Hepatocyte (in vitro differentiated cells): ENCODE results near the gene WDR81. TPM values are rescaled to one million over a fixed set of nuclear protein-coding genes. Genes with fewer than 3 reads are reported as not detected.
A peak's percentile ranks its signal among the peaks of the same experiment; 100 is the strongest.

ENCODE experiments used
- DNase-seq: peaks from one replicate; pipeline ENCODE4 v3.0.0-alpha.2; 2016; ENCODE audit warnings: low spot score
- H2AFZ ChIP-seq: fragments of 200-600 bp; sonication (generic); 2 replicates; pipeline ENCODE4 v1.6.0; 2016; ENCODE audit warnings: antibody characterized with exemption, mild to moderate bottlenecking
- H3K27ac ChIP-seq: fragments of 200-600 bp; sonication (generic); 2 replicates; pipeline ENCODE4 v1.5.1; 2016; ENCODE audit warnings: mild to moderate bottlenecking
- H3K27me3 ChIP-seq: fragments of 200-600 bp; sonication (generic); 2 replicates; pipeline ENCODE4 v1.6.1; 2016
- H3K36me3 ChIP-seq: fragments of 200-600 bp; sonication (generic); replicated peaks from 2 replicates; pipeline ENCODE4 v1.5.1; 2016; ENCODE audit warnings: low read depth; ENCODE audit not compliant: insufficient read depth
- H3K4me1 ChIP-seq: fragments of 200-600 bp; sonication (generic); 2 replicates; pipeline ENCODE4 v1.5.1; 2016; ENCODE audit warnings: mild to moderate bottlenecking, moderate library complexity; ENCODE audit not compliant: insufficient read depth
- H3K4me2 ChIP-seq: fragments of 200-600 bp; sonication (generic); 2 replicates; pipeline ENCODE4 v1.6.0; 2016
- H3K4me3 ChIP-seq: fragments of 200-600 bp; sonication (generic); 2 replicates; pipeline ENCODE4 v1.5.1; 2016; ENCODE audit warnings: mild to moderate bottlenecking
- H3K79me2 ChIP-seq: fragments of 200-600 bp; sonication (generic); 2 replicates; pipeline ENCODE4 v1.6.0; 2017; ENCODE audit warnings: mild to moderate bottlenecking
- H3K9me2 ChIP-seq: fragments of 200-600 bp; sonication (generic); replicated peaks from 2 replicates; pipeline ENCODE4 v1.6.0; 2017; ENCODE audit warnings: mild to moderate bottlenecking; ENCODE audit not compliant: insufficient read depth
- H3K9me3 ChIP-seq: fragments of 200-600 bp; sonication (generic); 2 replicates; pipeline ENCODE4 v1.5.1; 2016; ENCODE audit warnings: low read depth, mild to moderate bottlenecking
- H4K20me1 ChIP-seq: fragments of 200-600 bp; sonication (generic); 2 replicates; pipeline ENCODE4 v1.6.0; 2016; ENCODE audit warnings: mild to moderate bottlenecking; ENCODE audit not compliant: insufficient read depth, poor library complexity, severe bottlenecking
- EZH2 ChIP-seq: fragments of 200-600 bp; sonication (generic); IDR thresholded peaks from 2 replicates; pipeline ENCODE4 v1.6.1; 2016; ENCODE audit warnings: antibody characterized with exemption, mild to moderate bottlenecking, borderline replicate concordance
- EZH2phosphoT487 ChIP-seq: fragments of 200-600 bp; sonication (generic); IDR thresholded peaks from one replicate; pipeline ENCODE4 v1.6.1; 2018; ENCODE audit warnings: antibody characterized with exemption, mild to moderate bottlenecking, low read depth, moderate library complexity; ENCODE audit not compliant: unreplicated experiment, severe bottlenecking
- WGBS: methylation state at CpG from one replicate; pipeline ENCODE4 v1.1.6; 2016; ENCODE audit warnings: low lambda C conversion rate; ENCODE audit errors: missing lambda C conversion rate; 5-methylcytosine and 5-hydroxymethylcytosine counted together
- polyA plus RNA-seq: library from polyadenylated mRNA; unstranded; fragments of >200 nt; fragmentation: Nextera tagmentation; extraction: Ambion mirVana; gene quantifications from 2 replicates; pipeline ENCODE4 v1.2.1, GENCODE V29; 2016
- total RNA-seq: library from RNA; depleted of rRNA; stranded (reverse); fragments of >200 nt; gene quantifications from 2 replicates; pipeline ENCODE4 v1.2.3, GENCODE V29; 2014
- TF ChIP-seq, protein P1 (sequence below): fragments of 200-600 bp; sonication (generic); IDR thresholded peaks from 2 replicates; pipeline ENCODE4 v1.5.1; 2016; ENCODE audit warnings: antibody characterized with exemption, mild to moderate bottlenecking; ENCODE audit not compliant: poor library complexity

Gene WDR81
- total and polyA plus RNA-seq, 2 experiments from 2014 or later = 24.0 to 24.4 TPM

GRCh38 chr17:1711804-1712203, 12.7 kb upstream of the WDR81 start:
- no peaks in the 10 kb centered on the region for H3K9me3 ChIP-seq
- H3K36me3 ChIP-seq = no peaks in the 10 kb centered on the region
- H3K4me3 ChIP-seq = no peak overlapping the region
- DNase-seq = no peak
- peak overlapping the region; percentile 90 for H3K4me2 ChIP-seq
- WGBS = 72% methylated on average over 4 of the region's 4 CpGs
- H3K4me1 ChIP-seq = peaks cover 26% of the 10 kb centered on the region
- no peak overlapping the region for H2AFZ ChIP-seq
- H3K27ac ChIP-seq = peak overlapping the region; percentile 65
- TF ChIP-seq, protein P1, sequence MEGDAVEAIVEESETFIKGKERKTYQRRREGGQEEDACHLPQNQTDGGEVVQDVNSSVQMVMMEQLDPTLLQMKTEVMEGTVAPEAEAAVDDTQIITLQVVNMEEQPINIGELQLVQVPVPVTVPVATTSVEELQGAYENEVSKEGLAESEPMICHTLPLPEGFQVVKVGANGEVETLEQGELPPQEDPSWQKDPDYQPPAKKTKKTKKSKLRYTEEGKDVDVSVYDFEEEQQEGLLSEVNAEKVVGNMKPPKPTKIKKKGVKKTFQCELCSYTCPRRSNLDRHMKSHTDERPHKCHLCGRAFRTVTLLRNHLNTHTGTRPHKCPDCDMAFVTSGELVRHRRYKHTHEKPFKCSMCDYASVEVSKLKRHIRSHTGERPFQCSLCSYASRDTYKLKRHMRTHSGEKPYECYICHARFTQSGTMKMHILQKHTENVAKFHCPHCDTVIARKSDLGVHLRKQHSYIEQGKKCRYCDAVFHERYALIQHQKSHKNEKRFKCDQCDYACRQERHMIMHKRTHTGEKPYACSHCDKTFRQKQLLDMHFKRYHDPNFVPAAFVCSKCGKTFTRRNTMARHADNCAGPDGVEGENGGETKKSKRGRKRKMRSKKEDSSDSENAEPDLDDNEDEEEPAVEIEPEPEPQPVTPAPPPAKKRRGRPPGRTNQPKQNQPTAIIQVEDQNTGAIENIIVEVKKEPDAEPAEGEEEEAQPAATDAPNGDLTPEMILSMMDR = no peak
- TF ChIP-seq EZH2 = no peak
- TF ChIP-seq EZH2phosphoT487 = no peak
- peaks cover 38% of the 10 kb centered on the region for H4K20me1 ChIP-seq
- no peaks in the 10 kb centered on the region for H3K27me3 ChIP-seq
- no peaks in the 10 kb centered on the region for H3K9me2 ChIP-seq
- H3K79me2 ChIP-seq = peaks cover 27% of the 10 kb centered on the region

- no peak overlapping the region for H2AFZ ChIP-seq
- peaks cover 27% of the 10 kb centered on the region for H3K79me2 ChIP-seq
- H3K4me2 ChIP-seq = peak overlapping the region; percentile 90
- H3K27me3 ChIP-seq = no peaks in the 10 kb centered on the region
- 96% methylated on average over 8 of the region's 8 CpGs for WGBS
- peaks cover 26% of the 10 kb centered on the region for H3K4me1 ChIP-seq
- no peaks in the 10 kb centered on the region for H3K9me3 ChIP-seq
- H3K27ac ChIP-seq = no peak overlapping the region
- DNase-seq = no peak
- H3K36me3 ChIP-seq = no peaks in the 10 kb centered on the region
- peaks cover 38% of the 10 kb centered on the region for H4K20me1 ChIP-seq
- H3K4me3 ChIP-seq = no peak overlapping the region
- no peaks in the 10 kb centered on the region for H3K9me2 ChIP-seq
- TF ChIP-seq EZH2phosphoT487 (no peak), EZH2 (no peak)
- TF ChIP-seq, protein P1 = no peak
These were observed 12.2 kb upstream of the WDR81 start for GRCh38 chr17:1712271-1712670.

- Histone ChIP-seq H3K79me2 (peaks cover 27% of the 10 kb centered on the region), H3K4me3 (no peak overlapping the region)
These were observed 11.2 kb upstream of the WDR81 start for GRCh38 chr17:1713160-1713877.

More at GRCh38 chr17:1713160-1713877, 11.2 kb upstream of the WDR81 start:
- H3K27ac ChIP-seq = peak overlapping the region; percentile 96
- TF ChIP-seq EZH2phosphoT487 (no peak), EZH2 (no peak)
- TF ChIP-seq, protein P1 = no peak
- H3K9me2 ChIP-seq = no peaks in the 10 kb centered on the region
- no peaks in the 10 kb centered on the region for H3K27me3 ChIP-seq
- 73% methylated on average over 10 of the region's 10 CpGs for WGBS
- peak; percentile 10 for DNase-seq
- no peaks in the 10 kb centered on the region for H3K9me3 ChIP-seq
- peaks cover 38% of the 10 kb centered on the region for H4K20me1 ChIP-seq
- no peaks in the 10 kb centered on the region for H3K36me3 ChIP-seq
- peak overlapping the region; percentile 90 for H3K4me2 ChIP-seq
- H3K4me1 ChIP-seq = peaks cover 33% of the 10 kb centered on the region
- H2AFZ ChIP-seq = no peak overlapping the region
